Astrocyte of the spinal cord (primary cell): ENCODE measurements around the gene FADD.

Experiments
- DNase-seq: peaks from one replicate; pipeline ENCODE4 v3.0.0; 2011; ENCODE audit warnings: low read depth, low spot score
- H3K4me3 ChIP-seq: 2 replicates; pipeline ENCODE4 v1.5.1; 2011; ENCODE audit warnings: low read depth, mild to moderate bottlenecking, low read length, moderate library complexity
- in situ Hi-C: cut with HindIII; loops from 2 replicates; pipeline ENCODE4 v1.10.0; 2017; ENCODE audit warnings: low sequenced_read_pairs
- TF ChIP-seq, protein P1 (sequence below): IDR thresholded peaks from 2 replicates; pipeline ENCODE4 v1.5.1; 2012; ENCODE audit warnings: low read depth, mild to moderate bottlenecking, low read length, inconsistent platforms

The FADD gene

DNA sequence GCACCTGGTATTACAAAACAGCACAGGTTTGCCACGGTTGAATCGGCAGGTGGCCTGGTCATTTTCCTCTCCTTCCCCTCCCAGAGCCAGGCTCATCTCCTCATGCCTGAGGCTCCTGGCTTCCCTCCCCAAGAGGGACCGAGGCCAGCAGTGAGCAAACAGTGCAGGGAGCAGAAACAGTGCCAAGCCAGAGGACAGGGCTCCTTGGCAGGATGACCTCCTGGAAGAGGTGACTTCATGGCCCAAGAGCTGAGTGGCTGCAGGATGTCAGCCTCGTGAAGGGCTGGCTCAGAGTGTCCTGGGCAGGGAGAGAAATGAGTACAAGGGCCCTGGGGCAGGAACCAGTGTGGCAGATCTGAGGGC lies 44.6 kb downstream of the FADD start:
- TF ChIP-seq, protein P1, sequence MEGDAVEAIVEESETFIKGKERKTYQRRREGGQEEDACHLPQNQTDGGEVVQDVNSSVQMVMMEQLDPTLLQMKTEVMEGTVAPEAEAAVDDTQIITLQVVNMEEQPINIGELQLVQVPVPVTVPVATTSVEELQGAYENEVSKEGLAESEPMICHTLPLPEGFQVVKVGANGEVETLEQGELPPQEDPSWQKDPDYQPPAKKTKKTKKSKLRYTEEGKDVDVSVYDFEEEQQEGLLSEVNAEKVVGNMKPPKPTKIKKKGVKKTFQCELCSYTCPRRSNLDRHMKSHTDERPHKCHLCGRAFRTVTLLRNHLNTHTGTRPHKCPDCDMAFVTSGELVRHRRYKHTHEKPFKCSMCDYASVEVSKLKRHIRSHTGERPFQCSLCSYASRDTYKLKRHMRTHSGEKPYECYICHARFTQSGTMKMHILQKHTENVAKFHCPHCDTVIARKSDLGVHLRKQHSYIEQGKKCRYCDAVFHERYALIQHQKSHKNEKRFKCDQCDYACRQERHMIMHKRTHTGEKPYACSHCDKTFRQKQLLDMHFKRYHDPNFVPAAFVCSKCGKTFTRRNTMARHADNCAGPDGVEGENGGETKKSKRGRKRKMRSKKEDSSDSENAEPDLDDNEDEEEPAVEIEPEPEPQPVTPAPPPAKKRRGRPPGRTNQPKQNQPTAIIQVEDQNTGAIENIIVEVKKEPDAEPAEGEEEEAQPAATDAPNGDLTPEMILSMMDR, result no peak
- DNase-seq, result no peak
- in situ Hi-C loops, result no loop called here
- H3K4me3 ChIP-seq, result no peak overlapping the region

DNA sequence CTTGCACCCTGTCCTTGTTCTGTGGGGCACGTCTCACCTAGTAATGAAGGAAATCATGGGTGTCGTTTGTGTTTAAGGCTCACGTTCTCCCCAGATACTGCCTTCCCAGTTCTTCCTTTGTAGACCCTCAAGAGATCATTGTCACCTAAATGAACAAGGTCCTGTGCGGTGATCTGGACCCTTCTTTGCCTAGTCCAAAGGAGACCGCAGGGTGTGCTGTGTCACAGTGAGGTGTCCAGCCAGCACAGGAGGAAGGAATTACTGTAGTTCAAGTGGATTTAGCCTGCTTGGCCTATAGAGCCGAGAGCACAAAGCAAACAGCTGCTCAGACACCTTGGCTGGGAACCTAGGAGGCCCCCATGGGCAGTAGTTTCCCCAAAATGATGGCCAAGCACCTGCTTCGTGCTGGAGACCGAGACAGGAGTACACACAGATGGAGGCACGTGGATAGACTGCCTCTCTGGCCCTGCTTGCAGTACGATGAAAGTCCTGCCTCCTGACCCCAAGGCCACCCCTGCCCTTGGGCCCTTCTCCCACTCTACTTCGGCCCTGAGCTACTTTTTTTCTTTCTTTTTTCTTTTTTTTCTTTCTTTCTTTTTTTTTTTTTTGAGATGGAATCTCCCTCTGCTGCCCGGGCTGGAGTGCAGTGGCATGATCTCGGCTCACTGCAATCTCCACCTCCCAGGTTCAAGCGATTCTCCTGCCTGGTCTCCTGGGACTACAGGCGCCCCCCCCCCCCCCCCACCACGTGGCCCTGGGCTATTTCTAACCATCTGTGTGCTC lies 48.0 kb downstream of the FADD start:
- no peak overlapping the region for H3K4me3 ChIP-seq
- TF ChIP-seq, protein P1, result no peak
- no peak for DNase-seq
- in situ Hi-C loops, result no loop called here

DNA sequence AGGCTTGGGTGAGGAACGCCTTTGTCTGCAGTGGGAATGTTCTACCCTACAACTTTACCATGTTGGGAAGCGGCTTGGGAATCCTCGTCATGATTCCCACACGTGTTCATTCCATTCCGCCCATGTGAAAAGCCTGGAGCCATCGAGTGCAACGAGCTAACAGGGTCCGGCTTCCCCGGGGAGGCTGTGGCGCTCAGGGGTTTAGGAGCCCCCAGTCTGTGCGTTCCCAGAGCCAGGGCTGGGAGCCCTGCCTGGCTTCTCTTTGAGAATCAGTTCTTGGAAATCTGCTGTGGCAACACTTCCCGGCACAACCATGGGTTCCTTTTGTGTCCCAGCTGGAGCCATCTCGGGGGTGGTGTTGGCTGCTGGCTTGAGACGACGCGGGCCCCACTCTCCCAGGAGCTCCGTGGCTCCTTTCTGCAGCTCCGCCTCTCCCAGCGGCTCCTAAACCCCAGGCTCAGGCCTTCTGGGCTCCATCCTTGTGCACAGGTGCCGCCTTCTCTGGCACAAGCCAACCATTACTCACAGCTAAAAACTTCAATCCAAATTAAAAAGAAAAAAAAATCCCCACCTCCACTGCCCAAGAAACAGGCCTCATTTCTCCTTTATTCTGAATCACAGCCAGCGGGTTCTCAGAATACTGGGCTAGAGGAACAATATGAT lies 48.7 kb downstream of the FADD start:
- no peak overlapping the region for H3K4me3 ChIP-seq
- in situ Hi-C loops, result no loop called here
- DNase-seq, result no peak
- TF ChIP-seq, protein P1, result no peak

DNA sequence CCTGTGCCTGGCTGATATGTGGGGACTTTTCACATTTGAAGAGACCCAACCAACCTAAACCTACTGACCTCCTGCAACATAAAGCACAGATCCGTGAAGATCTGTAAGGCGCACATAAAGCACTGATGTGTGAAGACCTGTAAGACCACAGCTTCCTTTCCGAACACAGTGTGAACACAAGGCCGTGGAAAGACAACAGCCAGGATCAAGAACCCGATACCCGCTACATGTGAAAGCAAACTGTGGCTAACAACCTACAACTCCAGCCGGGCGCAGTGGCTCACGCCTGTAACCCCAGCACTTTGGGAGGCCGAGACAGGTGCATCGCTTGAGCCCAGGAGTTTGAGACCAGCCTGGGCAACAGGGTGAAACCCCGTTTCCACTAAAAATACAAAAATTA lies 49.7 kb downstream of the FADD start:
- no peak overlapping the region for H3K4me3 ChIP-seq
- in situ Hi-C loops, result no loop called here
- TF ChIP-seq, protein P1, result no peak
- no peak for DNase-seq

DNA sequence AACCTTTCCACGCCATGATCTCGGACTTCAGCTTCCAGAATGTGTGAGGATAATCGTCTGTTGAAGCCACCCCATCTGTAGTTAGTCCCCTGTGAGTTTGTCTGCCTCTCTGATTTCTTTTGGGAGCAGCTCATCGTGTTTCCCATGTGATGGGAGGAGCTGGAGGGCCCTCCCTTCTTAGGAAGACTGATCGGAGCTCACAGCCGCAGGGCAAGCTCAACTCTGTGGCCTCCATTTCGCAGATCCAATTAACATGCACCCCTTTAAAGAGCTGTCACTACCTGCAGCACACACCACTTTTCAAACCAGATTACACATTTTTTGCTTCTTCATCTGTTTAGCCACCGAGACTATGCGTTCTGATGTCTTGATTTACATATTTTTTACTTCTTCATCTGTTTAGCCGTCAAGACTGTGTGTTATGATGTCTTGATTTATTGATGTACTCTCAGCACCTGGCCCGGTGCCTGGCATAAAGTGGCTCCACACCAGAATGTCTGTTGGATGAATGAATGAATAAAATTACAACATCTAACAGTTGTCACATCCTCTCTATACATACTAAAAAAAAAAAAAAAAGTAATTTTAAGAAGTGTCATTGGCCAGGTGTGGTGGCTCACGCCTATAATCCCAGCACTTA lies 52.5 kb downstream of the FADD start:
- TF ChIP-seq, protein P1, result no peak
- DNase-seq, result no peak
- in situ Hi-C loops, result no loop called here
- H3K4me3 ChIP-seq, result no peak overlapping the region
